K562 (cell line): Measurements from ENCODE around the gene SCAMP5. TPM values are rescaled to one million over a fixed set of nuclear protein-coding genes. Genes with fewer than 3 reads are reported as not detected.

Experiments used
- ATAC-seq: fragments of 200-7000 bp; cut with Tn5 transposase; 3 replicates; pipeline ENCODE4 v1.9.1; 2020; ENCODE audit warnings: moderate library complexity
- BruUV-seq: library from RNA; stranded (reverse); fragments of 400-500 nt; replicated peaks from 2 replicates; lab custom pipeline; 2021; lab: Mats Ljungman, UMichigan
- CTCF ChIA-PET: fragments of 300-600 bp; formaldehyde crosslinking; extraction: SDS; loops from one replicate; lab custom pipeline; 2021; ENCODE audit warnings: low intra/inter-chr PET ratio; lab: Yijun Ruan, JAX
- POLR2A ChIA-PET: fragments of 300-600, 350-650 bp; sonication (Branson Sonifier 250); formaldehyde crosslinking; extraction: SDS; loops from one replicate; lab custom pipeline; 2021; ENCODE audit warnings: antibody characterized with exemption, inconsistent platforms; lab: Yijun Ruan, JAX
- DNase-seq, 4 experiments: peaks; one replicate each; pipeline versions ENCODE4 v3.0.0 to v3.0.0-alpha.2; 2011 to 2018; ENCODE audit warnings: low spot score in 3 of 4, mixed read lengths in 3 of 4; ENCODE audit errors: extremely low read depth in 1 of 4
- FAIRE-seq: peaks from 2 replicates; lab custom pipeline; 2011; peaks lifted over from hg19 to GRCh38; lab: Jason Lieb, UNC
- H2AFZ ChIP-seq: 2 replicates; pipeline ENCODE4 v1.6.0; 2011; ENCODE audit warnings: low read depth, low read length, control low read depth, inconsistent platforms
- H3K27ac ChIP-seq: fragments of 200-600 bp; 3 replicates; pipeline ENCODE4 v1.8.0; 2011; ENCODE audit warnings: low read depth, mild to moderate bottlenecking, control low read depth, inconsistent platforms, low read length, moderate library complexity, mixed read lengths; ENCODE audit errors: extremely low read depth
- H3K27me3 ChIP-seq, 2 experiments: fragments of 300-600 bp in 1 of 2; 2 replicates in 1 of 2; 3 replicates in 1 of 2; pipeline versions ENCODE4 v1.6.0 to v1.8.0; 2011; ENCODE audit warnings: inconsistent platforms in 2 of 2, low read length in 2 of 2, mild to moderate bottlenecking in 1 of 2, mixed read lengths in 1 of 2, moderate library complexity in 1 of 2; ENCODE audit not compliant: control insufficient read depth in 2 of 2, insufficient read depth in 2 of 2
- H3K36me3 ChIP-seq: fragments of 300-600 bp; 3 replicates; pipeline ENCODE4 v1.8.0; 2011; ENCODE audit warnings: mild to moderate bottlenecking, low read length, inconsistent platforms; ENCODE audit not compliant: control insufficient read depth, insufficient read depth
- H3K4me1 ChIP-seq, 2 experiments: fragments of 200-600 bp in 1 of 2; replicated peaks in 1 of 2; 2 replicates in 1 of 2; 3 replicates in 1 of 2; pipeline versions ENCODE4 v1.5.1 to v1.8.0; 2011; ENCODE audit warnings: inconsistent platforms in 2 of 2, low read length in 2 of 2, mild to moderate bottlenecking in 1 of 2, mixed read lengths in 1 of 2, moderate library complexity in 1 of 2; ENCODE audit not compliant: control insufficient read depth in 2 of 2, insufficient read depth in 2 of 2
- H3K4me2 ChIP-seq: 2 replicates; pipeline ENCODE4 v1.6.1; 2011; ENCODE audit warnings: low read length, control low read depth, inconsistent platforms, mixed read lengths; ENCODE audit not compliant: insufficient read depth
- H3K4me3 ChIP-seq: fragments of 200-600 bp; sonication (generic), shearing (Covaris generic); 2 replicates; pipeline ENCODE4 v1.5.1; 2016; ENCODE audit warnings: control low read depth, inconsistent platforms
- H3K79me2 ChIP-seq: fragments of 200-600 bp; 3 replicates; pipeline ENCODE4 v1.8.0; 2011; ENCODE audit warnings: low read length, inconsistent platforms; ENCODE audit not compliant: control insufficient read depth, insufficient read depth
- H3K9ac ChIP-seq, 2 experiments: 2 replicates each; pipeline versions ENCODE4 v1.6.0 to v1.6.1; 2011; ENCODE audit warnings: low read depth in 2 of 2, low read length in 2 of 2, control low read depth in 1 of 2, inconsistent platforms in 1 of 2, mild to moderate bottlenecking in 1 of 2, mixed read lengths in 1 of 2; ENCODE audit not compliant: insufficient read depth in 1 of 2
- H3K9me1 ChIP-seq: one replicate; pipeline ENCODE4 v1.6.0; 2011; ENCODE audit warnings: inconsistent platforms, mild to moderate bottlenecking, low read length, moderate library complexity; ENCODE audit not compliant: control insufficient read depth, insufficient read depth
- H3K9me3 ChIP-seq: replicated peaks from 2 replicates; pipeline ENCODE4 v1.5.1; 2011; ENCODE audit warnings: low read depth, low read length, inconsistent platforms; ENCODE audit not compliant: control insufficient read depth, insufficient read depth
- H4K20me1 ChIP-seq: replicated peaks from 2 replicates; pipeline ENCODE4 v1.6.1; 2011; ENCODE audit warnings: low read length, inconsistent platforms, mixed read lengths; ENCODE audit not compliant: control insufficient read depth, insufficient read depth
- BHLHE40 ChIP-seq: IDR thresholded peaks from 2 replicates; pipeline ENCODE4 v1.6.1; 2011; ENCODE audit warnings: low read length, improper control_type of control experiment
- ETS1 ChIP-seq: conservative IDR thresholded peaks from 2 replicates; pipeline ENCODE4 v1.6.1; 2011; ENCODE audit warnings: low read depth, mild to moderate bottlenecking, low read length; ENCODE audit not compliant: control insufficient read depth
- ETV1 ChIP-seq: fragments of 450-650 bp; conservative IDR thresholded peaks from 2 replicates; pipeline ENCODE4 v1.6.1; 2016; ENCODE audit warnings: missing genetic modification characterization, control low read depth, low read depth, missing compliant biosample characterization
- GMEB1 ChIP-seq: fragments of 250-450 bp; sonication (Bioruptor Pico); IDR thresholded peaks from 2 replicates; pipeline ENCODE4 v1.4.0; 2020; ENCODE audit warnings: mild to moderate bottlenecking
- MAFF ChIP-seq: IDR thresholded peaks from 2 replicates; pipeline ENCODE4 v1.6.1; 2012; ENCODE audit warnings: low read length, improper control_type of control experiment
- MAFG ChIP-seq: fragments of 450-650 bp; conservative IDR thresholded peaks from 2 replicates; pipeline ENCODE4 v1.6.1; 2016; ENCODE audit warnings: missing genetic modification characterization, missing compliant biosample characterization
- MAFK ChIP-seq: IDR thresholded peaks from 2 replicates; pipeline ENCODE4 v1.6.1; 2011; ENCODE audit warnings: low read length, improper control_type of control experiment
- NCOA6 ChIP-seq: fragments of 450-650 bp; IDR thresholded peaks from 2 replicates; pipeline ENCODE4 v1.6.1; 2017; ENCODE audit warnings: mild to moderate bottlenecking
- OTX1 ChIP-seq: fragments of 450-650 bp; formaldehyde crosslinking; IDR thresholded peaks from 2 replicates; pipeline ENCODE4 v1.4.0; 2022; ENCODE audit warnings: mild to moderate bottlenecking
- RAD21 ChIP-seq, 2 experiments: fragments of 250-450 bp in 1 of 2; fragments of 450-650 bp in 1 of 2; sonication (Bioruptor Pico) in 1 of 2; formaldehyde crosslinking in 1 of 2; IDR thresholded peaks in 1 of 2; conservative IDR thresholded peaks in 1 of 2; 2 replicates each; pipeline versions ENCODE4 v1.4.0 to v1.8.0; 2020 to 2022; ENCODE audit warnings: mild to moderate bottlenecking in 2 of 2, moderate library complexity in 1 of 2
- SRSF1 ChIP-seq: fragments of 200-400 bp; formaldehyde crosslinking; IDR thresholded peaks from 2 replicates; pipeline ENCODE4 v1.6.1; 2017; ENCODE audit warnings: mild to moderate bottlenecking, low read depth, low read length, moderate library complexity
- TAF15 ChIP-seq: fragments of 200-400 bp; formaldehyde crosslinking; IDR thresholded peaks from 2 replicates; pipeline ENCODE4 v1.6.1; 2017; ENCODE audit warnings: mild to moderate bottlenecking, low read depth, low read length, moderate library complexity
- TFE3 ChIP-seq: fragments of 450-650 bp; formaldehyde crosslinking; IDR thresholded peaks from 2 replicates; pipeline ENCODE4 v1.4.0; 2020; ENCODE audit warnings: mild to moderate bottlenecking, mixed read lengths
- WHSC1 ChIP-seq: IDR thresholded peaks from one replicate; pipeline ENCODE4 v1.6.1; 2012; ENCODE audit warnings: low read length, control low read depth, inconsistent platforms
- ZNF197 ChIP-seq: fragments of 200-800 bp; sonication (Bioruptor generic); IDR thresholded peaks from 2 replicates; pipeline ENCODE4 v1.6.1; 2016; ENCODE audit warnings: low read depth, missing genetic modification characterization, missing compliant biosample characterization
- ZNF23 ChIP-seq: fragments of 250-450 bp; sonication (Bioruptor Pico); IDR thresholded peaks from 2 replicates; pipeline ENCODE4 v1.4.0; 2020; ENCODE audit warnings: mild to moderate bottlenecking
- ZNF316 ChIP-seq: fragments of 450-650 bp; IDR thresholded peaks from 2 replicates; pipeline ENCODE4 v1.6.1; 2016
- ZNF507 ChIP-seq: conservative IDR thresholded peaks from 2 replicates; pipeline ENCODE4 v1.6.1; 2017; ENCODE audit warnings: missing genetic modification characterization, missing compliant biosample characterization
- in situ Hi-C: fragments of 300-500 bp; cut with MboI; formaldehyde crosslinking; loops from 4 replicates; pipeline ENCODE4 v1.15.0; 2018; ENCODE audit warnings: inconsistent platforms, mixed read lengths
- intact Hi-C: fragments of 100-400 bp; cut with micrococcal nuclease; formaldehyde crosslinking; loops from 2 replicates; pipeline ENCODE4 v1.14.2; 2022
- polyA plus RNA-seq, 8 experiments: library from polyadenylated mRNA; depleted of rRNA in 4 of 8; stranded (reverse) in 5 of 8; unstranded in 3 of 8; fragments of >200 nt; fragmentation: Nextera tagmentation in 2 of 8; fragmentation: Illumina TruSeq in 1 of 8; extraction: Ambion mirVana in 2 of 8; extraction: Trizol in 1 of 8; gene quantifications; 2 replicates each; pipeline versions ENCODE4 v1.2.1 to v1.2.3, GENCODE V29; 2011 to 2014; ENCODE audit warnings: inconsistent platforms in 1 of 8, missing spikeins in 1 of 8
- total RNA-seq, 7 experiments: library from RNA; depleted of rRNA in 6 of 7; stranded (reverse); fragments of >200 nt in 6 of 7; fragmentation: Illumina TruSeq in 2 of 7; extraction: Trizol in 2 of 7; gene quantifications; 2 replicates each; pipeline versions ENCODE4 v1.2.1 to v1.2.3, GENCODE V29; 2011 to 2021; ENCODE audit warnings: low replicate concordance in 1 of 7

Gene SCAMP5
- total and polyA plus RNA-seq, 9 of the 15 experiments (the other 6 are each of a cell fraction or from before 2014, with no cell fraction given): 0.09 to 0.29 (median 0.19) TPM; not detected in 5

GRCh38 chr15:74988007-74988800 lies 7.2 kb upstream of the SCAMP5 start (continued):
- TF ChIP-seq RAD21 (CRISPR knock-in tag; conservative IDR thresholded peaks at IDR 0.05 in 1 of 2, IDR thresholded peaks at IDR 0.05 in 1 of 2) (peak; percentile 79 to 93), ETS1 (peak; percentile 67; the same call in 1 of the 2 replicates), ZNF197 (CRISPR knock-in tag) (0 out of 2 replicates have a peak, but pooled peaks have one; percentile 28), BHLHE40 (peak; percentile 42; the same call in 1 of the 2 replicates), WHSC1 (no peak)

GRCh38 chr15:74989527-74989926 lies 5.8 kb upstream of the SCAMP5 start:
- Histone ChIP-seq H3K4me1 (no peaks in the 10 kb centered on the region), H3K27me3 (peaks cover 16 to 26% of the 10 kb centered on the region in 2 experiments), H3K27ac (no peak overlapping the region), H3K9ac (no peak overlapping the region), H3K4me2 (no peak overlapping the region), H3K9me3 (no peaks in the 10 kb centered on the region), H3K4me3 (no peak overlapping the region), H3K36me3 (no peaks in the 10 kb centered on the region), H4K20me1 (no peaks in the 10 kb centered on the region; the same call in 1 of the 2 replicates), H3K79me2 (no peaks in the 10 kb centered on the region), H2AFZ (no peak overlapping the region), H3K9me1 (no peaks in the 10 kb centered on the region)
- FAIRE-seq: no peak
- ChIA-PET POLR2A (no interaction called here), CTCF (interaction anchor here (2.6 kb wide), 1 partner anchor 218 kb away, joined by 16 read pairs; no protein-coding TSS in a partner anchor)
- in situ Hi-C loops (no loop called here), intact Hi-C loops (loop anchor here (2.0 to 5.0 kb wide), 4 partner anchors 35 to 352 kb away; partner anchors contain the start of genes FAM219B and ULK3)
- DNase-seq: no peak
- BruUV-seq: no TSS peak
- no peak for ATAC-seq
- TF ChIP-seq GMEB1 (CRISPR knock-in tag): no peak
- no peak for TF ChIP-seq ZNF23
- TF ChIP-seq MAFG (tag): peak; percentile 54
- TF ChIP-seq SRSF1: no peak
- no peak for TF ChIP-seq ETV1
- TF ChIP-seq ZNF507 (tag): no peak
- no peak for TF ChIP-seq NCOA6
- no peak for TF ChIP-seq TFE3 (CRISPR knock-in tag)
- peak; percentile 18; the same call in 1 of the 2 replicates for TF ChIP-seq MAFK
- peak; percentile 50 for TF ChIP-seq MAFF
- peak; percentile 91 for TF ChIP-seq ZNF316
- no peak for TF ChIP-seq TAF15
- TF ChIP-seq OTX1 (CRISPR knock-in tag): no peak
